Liver (tissue), 3 donors: ENCODE measurements around the gene ACOT12.

Source experiments
- ATF3 ChIP-seq: IDR thresholded peaks from 2 replicates; pipeline ENCODE4 v1.6.1; 2016; ENCODE audit warnings: antibody characterized with exemption
- CTCF ChIP-seq: fragments of 150-350 bp; IDR thresholded peaks from 2 replicates; pipeline ENCODE4 v1.5.1; 2017; ENCODE audit warnings: improper control_type of control experiment, low read depth, low read length; ENCODE audit not compliant: missing input control
- FOXA1 ChIP-seq: IDR thresholded peaks from 2 replicates; pipeline ENCODE4 v1.6.1; 2016; ENCODE audit warnings: antibody characterized with exemption
- GABPA ChIP-seq, 2 donors: IDR thresholded peaks in 1 of 2; conservative IDR thresholded peaks in 1 of 2; 2 replicates each; pipeline ENCODE4 v1.6.1; 2016; ENCODE audit warnings: antibody characterized with exemption in 2 of 2, mild to moderate bottlenecking in 1 of 2, moderate library complexity in 1 of 2
- HNF4A ChIP-seq, 2 donors: conservative IDR thresholded peaks; 2 replicates each; pipeline ENCODE4 v1.6.1; 2016; ENCODE audit warnings: antibody characterized with exemption in 2 of 2, mild to moderate bottlenecking in 2 of 2
- HNF4G ChIP-seq: IDR thresholded peaks from 2 replicates; pipeline ENCODE4 v1.6.1; 2016; ENCODE audit warnings: antibody characterized with exemption
- JUND ChIP-seq, 2 donors: IDR thresholded peaks; 2 replicates each; pipeline ENCODE4 v1.6.1; 2016; ENCODE audit warnings: antibody characterized with exemption in 2 of 2
- MAX ChIP-seq: IDR thresholded peaks from 2 replicates; pipeline ENCODE4 v1.6.1; 2016; ENCODE audit warnings: antibody characterized with exemption
- RAD21 ChIP-seq, 2 donors: IDR thresholded peaks; 2 replicates each; pipeline ENCODE4 v1.6.1; 2016; ENCODE audit warnings: antibody characterized with exemption in 2 of 2, mild to moderate bottlenecking in 2 of 2
- REST ChIP-seq: IDR thresholded peaks from 2 replicates; pipeline ENCODE4 v1.6.1; 2016; ENCODE audit warnings: antibody characterized with exemption, mild to moderate bottlenecking
- SP1 ChIP-seq: IDR thresholded peaks from 2 replicates; pipeline ENCODE4 v1.6.1; 2018; ENCODE audit warnings: antibody characterized with exemption, mild to moderate bottlenecking
- TAF1 ChIP-seq: conservative IDR thresholded peaks from 2 replicates; pipeline ENCODE4 v1.6.1; 2016; ENCODE audit warnings: antibody characterized with exemption, mild to moderate bottlenecking
- YY1 ChIP-seq: IDR thresholded peaks from 2 replicates; pipeline ENCODE4 v1.6.1; 2016; ENCODE audit warnings: antibody characterized with exemption, mild to moderate bottlenecking
- ZBTB33 ChIP-seq: IDR thresholded peaks from 2 replicates; pipeline ENCODE4 v1.6.1; 2016; ENCODE audit warnings: antibody characterized with exemption
- donor health status: healthy.
- donor health status: healthy.

- TF ChIP-seq CTCF (no peak), JUND (IDR thresholded peaks at IDR 0.05) (no peak), ATF3 (no peak), REST (no peak), HNF4A (conservative IDR thresholded peaks at IDR 0.05) (no peak), FOXA1 (no peak), MAX (no peak), GABPA (IDR thresholded peaks at IDR 0.05 in 1 of 2, conservative IDR thresholded peaks at IDR 0.05 in 1 of 2) (no peak), ZBTB33 (no peak), TAF1 (no peak), YY1 (no peak), RAD21 (IDR thresholded peaks at IDR 0.05) (no peak), HNF4G (no peak), SP1 (no peak)
These were observed 11.4 kb upstream of the ACOT12 start for GRCh38 chr5:81405126-81405891.
